Measurements from ENCODE around the gene NHS. TPM values are rescaled to one million over a fixed set of nuclear protein-coding genes. Genes with fewer than 3 reads are reported as not detected.

The NHS gene
- total RNA-seq, 1 experiment from 2014 or later: 5.3 TPM

DNA sequence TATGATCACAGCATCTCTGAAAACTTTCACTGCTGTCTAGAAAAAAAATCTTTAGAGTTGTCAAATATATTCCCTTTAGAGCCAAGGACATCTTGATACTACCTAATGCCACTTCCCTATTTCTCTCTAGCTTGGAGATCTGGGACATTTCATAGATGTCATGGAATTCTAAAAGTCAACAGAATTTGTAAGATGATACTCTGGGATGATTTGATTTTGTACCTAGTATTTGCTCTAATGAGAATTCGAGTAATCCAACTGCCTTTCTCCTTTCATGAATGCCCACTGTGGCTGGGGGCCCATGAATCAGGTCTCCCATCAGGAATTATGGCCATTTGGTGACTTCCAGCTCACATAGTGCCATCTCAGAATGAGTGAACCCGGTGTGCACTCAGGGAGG lies 73.2 kb downstream of the NHS start:
- no peak for DNase-seq (ENCODE audit: low spot score)

DNA sequence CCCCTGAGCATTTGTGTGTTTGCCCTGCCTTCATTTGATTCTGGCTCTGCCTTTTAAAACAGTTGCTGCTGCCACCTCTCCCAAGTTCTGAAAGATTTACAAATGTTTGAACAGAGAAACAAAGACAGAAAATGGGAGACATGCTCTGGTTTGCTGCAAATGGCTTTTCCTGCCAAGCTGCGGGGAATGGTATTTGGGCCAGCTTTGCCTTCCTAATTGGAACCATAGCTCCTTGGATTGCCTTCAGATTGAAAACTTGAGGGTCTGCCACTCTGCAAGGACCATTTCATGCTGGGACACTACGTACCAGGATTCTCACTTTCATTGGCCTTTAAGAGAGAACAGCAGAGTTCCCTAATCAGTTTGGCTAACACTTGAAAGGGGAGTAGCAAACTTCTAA lies 74.9 kb downstream of the NHS start:
- DNase-seq (ENCODE audit: low spot score): no peak

DNA sequence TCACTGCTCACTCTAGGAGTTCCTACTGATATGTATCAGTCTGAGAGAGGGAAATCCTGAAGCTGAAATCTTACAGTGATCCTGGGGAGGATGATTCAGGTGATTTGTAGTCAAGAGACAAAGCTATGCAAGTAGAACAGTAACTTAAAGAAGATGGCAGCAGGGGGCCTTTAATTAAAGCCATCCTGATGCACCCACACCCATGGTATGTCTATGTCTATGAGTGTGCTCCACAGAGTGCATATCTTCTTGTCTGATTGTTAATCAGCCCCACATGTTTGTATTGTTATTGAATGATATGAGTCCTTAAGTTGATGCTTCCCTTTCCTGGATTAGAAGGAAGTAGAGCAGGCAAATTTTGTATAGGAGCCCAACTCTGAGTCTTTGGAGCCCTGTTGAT lies 78.8 kb downstream of the NHS start:
- no peak for DNase-seq (ENCODE audit: low spot score)

DNA sequence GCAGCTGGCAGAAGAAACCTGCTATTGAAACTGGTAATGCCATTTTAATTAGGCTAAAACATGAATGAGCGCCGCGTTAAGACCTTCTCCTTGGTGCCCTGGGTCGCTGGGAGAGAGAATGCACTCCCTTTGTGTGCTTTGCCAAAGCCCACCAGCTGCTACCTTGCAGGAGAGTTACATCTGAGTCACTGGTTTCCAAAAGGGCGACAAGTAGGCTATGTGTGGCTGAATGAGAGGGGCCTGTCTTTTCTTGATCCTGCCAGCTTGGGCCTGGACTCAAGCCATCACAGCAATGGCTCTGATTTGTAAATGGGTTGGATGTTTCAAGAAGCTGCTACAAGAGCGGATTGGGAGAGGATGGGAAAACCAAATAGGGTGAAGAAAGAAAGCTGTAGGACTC lies 81.5 kb downstream of the NHS start:
- DNase-seq (ENCODE audit: low spot score): no peak

DNA sequence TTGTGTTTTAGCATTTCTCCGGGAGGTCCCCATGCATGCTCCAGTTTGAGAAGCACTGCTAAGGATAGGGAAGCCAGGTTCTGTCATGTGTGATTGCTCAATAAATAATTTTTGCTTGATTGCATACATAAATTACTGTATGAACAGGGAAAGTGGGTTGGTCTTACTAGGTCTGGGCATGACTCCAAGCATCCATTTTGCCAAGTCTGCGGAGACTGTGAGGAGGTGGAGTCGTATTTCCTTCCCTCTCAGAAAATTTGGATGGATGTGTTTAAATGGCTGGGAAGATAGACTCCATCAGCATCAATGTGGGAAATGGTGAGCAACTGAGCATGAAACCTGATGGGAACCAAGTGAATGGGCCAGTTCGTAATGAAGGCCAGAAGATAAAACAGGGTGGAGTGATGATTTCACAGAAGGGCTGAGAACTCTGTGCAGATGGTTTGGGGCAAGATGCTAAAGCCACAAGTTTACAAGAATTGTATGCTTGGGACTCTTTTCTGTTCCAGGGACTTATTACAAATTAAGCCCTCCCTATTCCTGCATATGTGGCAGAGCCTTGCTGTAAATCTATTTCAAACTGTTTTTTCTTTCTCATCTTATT lies 84.1 kb downstream of the NHS start:
- DNase-seq (ENCODE audit: low spot score): no peak

DNA sequence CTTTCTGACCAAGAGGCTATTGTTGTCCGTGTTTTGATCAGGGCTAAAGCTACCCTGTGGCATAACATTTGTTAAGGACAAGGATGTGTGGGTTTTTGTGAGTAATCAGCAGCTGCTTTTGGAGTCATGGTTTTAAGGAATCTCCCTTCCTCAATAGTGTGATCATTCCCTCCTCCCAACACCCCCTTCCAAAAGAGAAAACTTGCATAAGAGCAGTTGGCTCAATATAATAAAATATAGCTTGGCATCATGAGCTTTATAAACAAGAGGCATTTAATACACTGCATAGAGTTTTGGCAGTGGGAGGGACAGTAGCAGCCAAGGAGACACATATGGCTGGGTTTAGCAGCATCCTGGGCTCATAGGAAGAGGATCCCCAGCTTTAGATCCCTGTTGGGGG lies 84.7 kb downstream of the NHS start:
- DNase-seq (ENCODE audit: low spot score): no peak

DNA sequence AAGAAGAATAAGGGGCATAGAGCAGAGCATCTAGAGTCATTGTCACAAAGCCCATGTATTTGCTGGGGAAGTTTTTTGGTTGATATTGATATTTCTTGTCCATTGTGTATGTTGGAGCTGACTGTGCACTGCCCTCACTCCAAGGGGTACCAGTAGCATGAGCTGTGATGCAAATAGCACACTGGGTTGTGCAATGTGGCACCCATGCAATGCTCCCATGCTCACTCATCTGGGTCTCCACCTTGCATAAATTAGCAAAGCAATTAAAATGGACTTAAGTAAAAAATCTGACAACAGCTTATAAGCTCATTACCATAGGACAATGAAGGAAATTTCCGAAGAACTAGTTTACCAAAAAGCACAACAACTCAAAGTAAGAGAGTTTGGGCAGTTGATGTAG lies 87.9 kb downstream of the NHS start:
- DNase-seq (ENCODE audit: low spot score): no peak

DNA sequence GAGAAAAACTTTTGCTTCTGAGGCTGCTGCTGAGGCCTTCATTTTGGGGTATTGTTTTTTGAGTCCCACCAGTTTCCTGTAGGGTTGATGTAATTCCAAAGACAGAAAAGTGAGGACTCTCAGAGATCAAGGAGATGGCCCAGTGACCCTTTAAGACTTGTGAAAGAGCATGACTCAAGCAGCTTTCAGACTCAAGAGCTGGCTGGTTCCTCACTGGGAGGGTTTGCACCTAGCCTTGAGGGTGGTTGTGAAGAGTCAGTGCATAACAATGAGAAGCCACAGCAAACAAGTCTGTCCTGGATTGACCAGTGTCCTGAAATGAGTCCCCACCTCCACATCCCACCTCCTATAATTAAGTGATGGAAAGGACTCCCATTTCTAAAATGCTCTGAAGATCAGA lies 89.2 kb downstream of the NHS start:
- no peak for DNase-seq (ENCODE audit: low spot score)

DNA sequence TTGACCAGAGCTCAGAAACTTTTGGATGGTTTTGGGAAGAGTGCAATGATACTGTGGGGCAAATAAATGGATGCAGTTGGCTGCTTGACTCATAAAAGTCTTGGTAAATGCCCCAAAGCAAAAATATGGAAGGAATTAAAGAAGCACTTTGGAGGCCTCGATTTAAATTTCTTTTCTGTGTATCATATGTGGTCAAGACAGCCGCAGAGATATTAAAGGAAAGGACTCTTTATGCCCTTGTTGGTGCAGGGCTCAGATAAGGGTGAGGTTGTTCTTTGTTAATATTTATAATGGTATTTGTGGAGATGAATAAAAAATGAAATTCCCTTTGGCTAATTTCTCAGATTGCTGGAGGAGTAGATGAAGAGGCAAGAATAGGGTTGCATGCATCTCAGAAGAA lies 90.2 kb downstream of the NHS start:
- no peak for DNase-seq (ENCODE audit: low spot score)

DNA sequence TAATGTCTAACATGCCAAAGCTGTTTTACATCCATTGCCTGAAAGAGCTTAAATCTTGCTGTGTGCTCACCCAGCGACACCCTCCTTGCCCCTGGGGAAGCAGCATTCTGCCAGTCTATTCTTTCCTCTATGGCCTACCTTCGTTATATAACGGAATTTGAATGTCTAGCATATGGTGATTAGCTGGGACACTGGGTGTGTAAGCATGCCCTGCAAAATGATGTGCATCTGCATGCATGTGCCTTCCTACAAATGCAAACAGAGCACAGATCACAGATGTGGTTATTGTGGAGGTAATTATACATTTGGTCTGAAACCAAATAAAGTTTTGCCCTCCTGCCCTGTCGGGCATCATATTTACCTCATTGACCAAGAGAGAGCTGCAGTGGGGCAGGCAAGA lies 90.8 kb downstream of the NHS start:
- no peak for DNase-seq (ENCODE audit: low spot score)

DNA sequence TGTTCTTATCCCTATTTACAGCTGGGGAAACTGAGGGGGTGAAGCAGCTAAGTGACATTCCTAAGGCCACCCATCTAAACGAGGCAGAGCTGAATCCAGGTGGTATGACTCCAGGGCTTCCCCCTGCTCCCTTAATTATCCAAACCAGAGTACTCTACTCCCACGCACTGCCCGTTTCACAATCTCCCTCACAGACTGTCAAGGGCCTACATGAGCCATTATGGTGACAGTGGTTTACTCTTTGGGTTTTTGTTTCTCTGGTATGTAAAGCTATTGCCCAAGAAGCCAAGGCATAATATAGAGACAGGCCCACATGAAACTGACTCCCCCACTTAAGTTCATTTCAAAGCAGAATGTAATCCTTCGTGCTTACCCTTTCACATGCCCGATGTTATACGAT lies 95.1 kb downstream of the NHS start:
- no peak for DNase-seq (ENCODE audit: low spot score)

DNA sequence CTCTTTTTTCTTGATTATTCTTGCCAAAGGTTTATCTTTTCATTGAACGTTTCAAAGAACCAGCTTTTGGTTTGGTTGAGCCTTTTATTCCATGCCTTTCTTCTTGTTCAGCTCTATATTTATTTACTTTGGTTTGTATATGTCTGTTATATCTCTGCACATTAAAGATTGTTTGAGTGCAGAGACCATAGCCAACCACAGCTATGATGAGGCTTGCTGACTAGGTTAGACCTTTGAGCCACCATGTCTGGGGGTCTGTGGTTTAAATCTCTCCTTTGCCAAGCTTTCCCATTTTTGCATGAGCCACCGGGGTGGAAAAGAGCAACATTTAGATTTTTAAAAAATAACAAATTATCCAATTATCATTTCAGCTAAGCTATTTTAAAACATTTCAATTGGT lies 96.1 kb downstream of the NHS start:
- DNase-seq (ENCODE audit: low spot score): no peak

DNA sequence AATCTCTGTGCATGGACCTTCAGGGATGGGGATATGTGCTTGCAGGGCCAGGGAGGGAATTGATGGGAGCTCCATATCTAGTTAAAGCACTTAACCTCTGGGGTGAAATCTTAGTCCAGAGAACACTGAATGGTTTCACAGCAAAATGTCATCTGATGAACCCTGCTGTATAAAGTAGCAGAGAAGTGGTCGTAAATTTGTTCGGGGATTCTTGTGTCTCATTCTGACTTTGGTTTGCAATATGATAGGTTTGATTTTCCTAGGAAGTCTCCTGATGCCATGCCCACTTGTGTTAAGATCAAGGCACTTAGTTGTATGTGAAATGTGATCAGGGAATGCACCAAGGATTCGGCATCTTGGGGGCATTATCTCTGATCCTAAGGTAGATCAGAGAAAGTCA lies 96.9 kb downstream of the NHS start:
- no peak for DNase-seq (ENCODE audit: low spot score)

DNA sequence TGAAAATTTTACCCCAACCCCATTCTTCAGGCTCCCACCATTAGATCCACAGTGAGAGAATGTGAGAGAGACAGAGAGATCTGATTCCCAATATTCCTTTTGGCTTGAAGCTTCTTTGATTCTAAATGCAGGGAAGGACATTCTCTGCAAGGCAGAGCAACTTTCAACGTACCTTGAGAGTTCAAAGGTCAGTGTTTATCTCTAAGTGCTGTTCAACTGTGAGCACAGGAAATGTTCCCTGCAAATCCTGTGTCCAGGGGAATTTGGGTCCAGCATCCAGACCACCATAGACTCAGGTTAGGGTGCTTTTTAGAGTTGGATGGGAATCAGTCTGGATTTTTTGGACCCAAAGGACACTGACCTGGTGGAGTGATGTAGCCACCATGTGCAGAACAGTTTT lies 97.4 kb downstream of the NHS start:
- no peak for DNase-seq (ENCODE audit: low spot score)

DNA sequence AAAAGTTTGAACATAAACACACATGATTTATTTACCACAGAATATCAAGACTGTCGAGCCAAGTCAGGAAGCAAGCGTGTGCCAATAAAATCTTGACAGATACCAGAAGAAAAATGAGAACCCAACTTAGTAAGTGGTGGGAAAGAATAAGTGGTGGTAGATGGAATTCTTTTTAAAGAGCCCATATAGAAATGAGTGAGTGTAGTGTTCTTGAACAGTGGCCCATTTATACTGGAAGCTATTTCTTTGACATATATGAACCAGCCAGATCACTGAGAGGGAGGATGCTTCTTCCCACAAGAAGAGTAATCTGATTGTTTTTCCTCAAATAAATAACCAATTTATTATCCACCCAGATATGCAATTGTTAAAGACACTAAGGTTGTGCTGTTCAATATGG lies 98.0 kb downstream of the NHS start:
- no peak for DNase-seq (ENCODE audit: low spot score)

DNA sequence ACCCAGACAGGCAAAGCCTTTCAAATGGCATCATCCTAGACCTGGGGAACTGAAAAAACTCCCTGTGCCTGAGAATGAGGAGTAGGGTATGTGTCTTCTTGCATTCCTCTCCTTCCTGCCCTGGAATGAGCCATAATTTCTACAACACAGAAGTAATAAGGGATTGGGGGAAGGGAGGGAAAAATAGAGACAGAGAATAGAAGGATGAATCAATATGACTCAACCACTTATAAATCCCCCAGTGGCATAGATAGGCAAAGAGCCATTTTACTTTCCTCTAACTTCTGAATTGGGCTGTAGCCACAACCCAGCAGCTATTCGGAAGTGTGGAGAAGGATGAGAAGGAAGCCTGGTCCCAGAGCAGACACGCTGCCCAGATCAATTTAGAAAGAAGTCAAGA lies 99.9 kb downstream of the NHS start:
- no peak for DNase-seq (ENCODE audit: low spot score)

DNA sequence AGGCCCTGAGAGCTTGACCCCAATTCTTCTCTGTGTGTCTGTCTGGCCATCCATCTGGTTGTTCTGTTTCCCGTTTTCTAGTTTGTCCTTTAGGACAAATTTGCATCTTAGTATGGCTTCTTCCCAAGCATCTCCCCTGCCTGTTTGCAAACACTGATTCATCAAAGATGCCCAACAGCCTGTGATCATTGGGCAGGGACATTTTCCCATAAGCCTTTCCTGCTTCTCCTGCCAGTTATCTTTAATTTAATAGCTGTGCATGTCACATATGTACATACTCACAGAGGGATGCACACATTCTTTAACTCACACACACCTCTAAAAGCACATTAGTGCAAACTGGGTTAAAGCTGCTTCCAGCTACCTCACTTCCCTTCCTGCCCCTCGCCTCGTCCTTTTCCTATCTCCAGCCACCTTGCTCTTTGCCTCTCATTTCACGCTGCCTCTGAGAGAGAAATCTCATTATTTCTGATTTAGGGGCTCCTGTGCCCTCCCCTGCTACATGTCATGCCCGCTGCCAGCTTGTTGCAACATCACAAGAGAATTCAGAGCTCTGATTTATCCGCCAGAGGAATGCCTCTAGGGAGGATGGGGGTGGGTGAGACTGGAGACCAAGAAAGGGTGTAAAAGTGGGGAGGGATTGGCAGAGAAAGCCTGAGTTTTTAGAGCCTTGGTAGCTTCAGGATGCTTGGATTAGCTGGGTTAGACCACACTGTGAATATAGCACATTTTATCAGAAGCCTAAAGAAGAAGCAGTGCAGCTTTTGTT lies 100.6 kb downstream of the NHS start:
- no peak for DNase-seq (ENCODE audit: low spot score)

DNA sequence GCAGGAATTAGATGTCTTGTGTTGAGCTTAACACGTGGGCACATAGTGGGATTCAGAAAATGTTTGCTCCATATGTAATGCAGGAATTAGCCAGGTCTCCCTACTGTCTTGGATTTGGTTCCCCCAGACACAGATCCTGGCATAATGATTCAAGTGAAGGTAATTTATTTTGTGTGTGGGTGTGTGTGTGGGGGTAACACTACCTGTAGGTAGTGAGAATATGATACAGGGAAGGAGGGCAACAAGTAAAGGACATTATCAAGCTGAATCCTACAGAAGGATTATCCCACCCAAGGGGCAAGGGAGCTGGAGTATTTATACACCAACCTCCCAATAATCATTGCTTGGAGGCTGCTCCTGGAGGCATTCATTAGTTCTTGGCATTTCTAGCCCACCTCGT lies 101.4 kb downstream of the NHS start:
- DNase-seq (ENCODE audit: low spot score): no peak

DNA sequence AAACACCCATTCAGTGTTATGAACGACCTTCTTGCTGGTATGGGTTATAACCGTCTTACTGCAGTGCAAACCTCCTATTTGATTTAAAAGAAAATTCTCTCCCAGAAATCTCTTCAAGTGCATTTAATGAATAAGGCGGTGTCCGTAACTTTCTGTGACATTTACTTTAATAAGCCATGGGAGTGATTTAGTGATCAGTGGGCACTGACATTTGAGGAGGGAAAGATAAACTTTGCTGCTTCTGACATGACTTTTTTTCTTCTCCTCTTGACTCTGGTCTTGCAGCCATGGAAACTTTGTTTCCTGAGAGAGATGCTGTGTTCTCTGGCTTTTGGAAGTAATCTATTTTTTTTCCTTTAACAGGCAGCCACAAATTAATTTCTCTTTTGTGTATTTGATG lies 106.1 kb downstream of the NHS start:
- DNase-seq (ENCODE audit: low spot score): no peak

DNA sequence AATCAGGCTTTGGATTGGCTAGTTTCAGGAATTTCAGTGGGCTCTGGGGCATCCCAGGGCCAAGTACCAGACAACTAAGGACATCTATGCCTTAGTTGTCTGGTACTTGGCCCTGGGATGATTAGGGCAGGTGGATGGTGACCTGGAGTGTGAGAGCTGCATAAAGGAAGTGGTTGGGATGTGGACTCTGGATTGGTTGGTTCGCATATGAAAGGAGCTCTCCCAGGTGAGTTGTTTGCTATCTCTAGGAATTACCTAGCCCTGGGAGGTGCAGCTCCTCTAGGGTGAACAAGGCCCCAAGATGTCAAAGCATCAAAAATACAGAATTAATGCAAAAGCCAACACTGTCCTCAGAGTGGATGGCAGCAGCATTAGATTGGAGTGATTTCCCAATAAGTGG lies 109.6 kb downstream of the NHS start:
- no peak for DNase-seq (ENCODE audit: low spot score)

DNA sequence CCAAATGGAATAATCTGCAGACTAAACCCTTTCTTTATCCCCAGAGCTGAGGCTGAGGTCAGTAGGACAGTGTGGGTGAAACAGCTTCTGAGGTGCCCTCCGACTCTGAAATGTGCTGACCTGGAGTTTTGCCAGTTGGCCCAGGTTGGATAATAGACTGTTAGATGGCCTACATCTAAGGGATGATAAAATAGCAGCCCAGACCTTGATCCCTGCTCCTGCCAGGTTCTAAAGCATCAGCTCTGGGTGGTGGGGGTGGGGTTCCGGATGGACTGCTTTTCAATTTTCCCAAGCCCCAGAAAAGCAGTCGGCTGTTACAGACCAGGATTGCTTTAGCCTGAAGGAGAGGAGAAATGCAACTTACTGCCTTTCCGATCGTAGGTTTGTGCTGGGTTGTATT lies 110.4 kb downstream of the NHS start:
- no peak for DNase-seq (ENCODE audit: low spot score)

DNA sequence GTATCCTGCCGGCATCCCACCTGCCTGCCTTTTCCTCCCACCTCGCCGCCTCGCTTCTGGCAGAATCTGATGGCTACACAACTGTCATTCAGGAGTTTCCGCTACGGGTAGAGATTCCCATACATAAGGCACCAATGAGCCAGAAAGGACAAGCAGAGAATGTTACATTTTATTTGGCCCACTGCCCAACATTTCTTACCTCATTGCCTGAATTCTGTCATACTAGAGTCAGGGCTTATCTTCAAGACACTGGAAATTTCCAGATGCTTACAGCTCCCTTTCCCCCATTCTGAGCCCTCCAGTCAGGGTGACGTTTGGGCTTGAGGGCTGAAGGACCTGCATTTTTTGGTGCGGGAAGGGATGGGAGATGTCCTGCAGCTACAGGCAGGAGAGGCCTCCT lies 113.0 kb downstream of the NHS start:
- no peak for DNase-seq (ENCODE audit: low spot score)

DNA sequence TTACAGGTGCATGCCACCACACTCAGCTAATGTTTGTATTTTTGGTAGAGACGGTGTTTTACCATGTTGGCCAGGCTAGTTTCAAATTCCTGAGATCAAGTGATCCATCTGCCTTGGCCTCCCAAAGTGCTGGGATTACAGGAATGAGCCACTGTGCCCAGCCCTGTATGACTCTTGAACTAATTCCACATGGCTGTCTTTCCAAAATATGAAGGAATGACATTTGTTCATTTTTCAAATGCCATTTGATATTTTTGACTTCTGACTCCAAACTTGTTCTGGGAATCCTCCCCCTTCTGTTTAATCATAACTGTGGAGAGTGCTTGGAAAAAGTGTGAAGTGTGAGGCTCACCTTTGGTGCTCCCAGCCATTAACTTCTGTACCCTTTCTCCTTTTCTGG lies 119.2 kb downstream of the NHS start:
- no peak for DNase-seq (ENCODE audit: low spot score)

DNA sequence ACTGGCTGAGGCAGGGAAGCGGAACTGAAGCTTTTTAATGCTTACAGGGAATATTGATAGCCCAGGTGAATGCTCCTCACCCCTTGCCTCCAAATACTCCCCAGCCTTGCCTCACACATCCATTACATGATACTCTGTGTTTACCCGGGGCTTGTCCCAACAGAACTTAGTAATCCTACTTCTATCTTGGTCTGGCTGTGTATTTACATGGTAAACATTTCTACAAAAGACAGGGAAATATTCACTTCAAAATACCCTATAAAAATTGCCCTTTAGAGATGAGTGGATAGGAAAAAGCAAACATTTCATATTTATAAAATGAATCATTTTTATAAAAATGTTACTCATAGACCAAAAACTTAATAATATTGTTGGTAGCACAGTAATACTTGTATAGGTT lies 120.1 kb downstream of the NHS start:
- no peak for DNase-seq (ENCODE audit: low spot score)

Measured in HT-29 (cell line).